Osteocyte (in vitro differentiated cells): ENCODE results near the gene GABRB3. TPM values are rescaled to one million over a fixed set of nuclear protein-coding genes. Genes with fewer than 3 reads are reported as not detected.

Experiments
- DNase-seq: peaks from one replicate; pipeline ENCODE4 v3.0.0; 2021; ENCODE audit warnings: mixed read lengths; ENCODE audit not compliant: unreplicated experiment; ENCODE audit errors: extremely low spot score
- H3K27ac Mint-ChIP-seq: one replicate; pipeline ENCODE4 v1.8.0; 2021; ENCODE audit warnings: mild to moderate bottlenecking, mixed read lengths; ENCODE audit not compliant: unreplicated experiment
- H3K27me3 Mint-ChIP-seq: one replicate; pipeline ENCODE4 v1.8.0; 2021; ENCODE audit warnings: mixed read lengths; ENCODE audit not compliant: unreplicated experiment
- H3K36me3 Mint-ChIP-seq: one replicate; pipeline ENCODE4 v1.8.0; 2021; ENCODE audit warnings: mixed read lengths; ENCODE audit not compliant: unreplicated experiment
- H3K4me1 Mint-ChIP-seq: one replicate; pipeline ENCODE4 v1.8.0; 2021; ENCODE audit warnings: mixed read lengths; ENCODE audit not compliant: unreplicated experiment
- H3K4me3 Mint-ChIP-seq: one replicate; pipeline ENCODE4 v1.8.0; 2021; ENCODE audit warnings: mild to moderate bottlenecking, moderate library complexity, mixed read lengths; ENCODE audit not compliant: unreplicated experiment
- H3K9me3 Mint-ChIP-seq: one replicate; pipeline ENCODE4 v1.8.0; 2021; ENCODE audit warnings: mixed read lengths; ENCODE audit not compliant: unreplicated experiment
- total RNA-seq: library from RNA; stranded (reverse); gene quantifications from 2 replicates; pipeline ENCODE4 v1.2.1, GENCODE V29; 2021
- TF ChIP-seq, protein P1 (sequence below): fragments of 200-600 bp; sonication (generic); IDR thresholded peaks from 2 replicates; pipeline ENCODE4 v1.5.0; 2021; ENCODE audit warnings: antibody characterized with exemption, mild to moderate bottlenecking, moderate library complexity

GABRB3 gene
- total RNA-seq, 1 donor from 2014 or later, result 7.4 TPM

GRCh38 chr15:26580943-26581342 is 191.9 kb downstream of the GABRB3 start:
- peaks cover 16% of the 10 kb centered on the region for H3K36me3 Mint-ChIP-seq
- TF ChIP-seq, protein P1, sequence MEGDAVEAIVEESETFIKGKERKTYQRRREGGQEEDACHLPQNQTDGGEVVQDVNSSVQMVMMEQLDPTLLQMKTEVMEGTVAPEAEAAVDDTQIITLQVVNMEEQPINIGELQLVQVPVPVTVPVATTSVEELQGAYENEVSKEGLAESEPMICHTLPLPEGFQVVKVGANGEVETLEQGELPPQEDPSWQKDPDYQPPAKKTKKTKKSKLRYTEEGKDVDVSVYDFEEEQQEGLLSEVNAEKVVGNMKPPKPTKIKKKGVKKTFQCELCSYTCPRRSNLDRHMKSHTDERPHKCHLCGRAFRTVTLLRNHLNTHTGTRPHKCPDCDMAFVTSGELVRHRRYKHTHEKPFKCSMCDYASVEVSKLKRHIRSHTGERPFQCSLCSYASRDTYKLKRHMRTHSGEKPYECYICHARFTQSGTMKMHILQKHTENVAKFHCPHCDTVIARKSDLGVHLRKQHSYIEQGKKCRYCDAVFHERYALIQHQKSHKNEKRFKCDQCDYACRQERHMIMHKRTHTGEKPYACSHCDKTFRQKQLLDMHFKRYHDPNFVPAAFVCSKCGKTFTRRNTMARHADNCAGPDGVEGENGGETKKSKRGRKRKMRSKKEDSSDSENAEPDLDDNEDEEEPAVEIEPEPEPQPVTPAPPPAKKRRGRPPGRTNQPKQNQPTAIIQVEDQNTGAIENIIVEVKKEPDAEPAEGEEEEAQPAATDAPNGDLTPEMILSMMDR, result no peak
- no peak overlapping the region for H3K27ac Mint-ChIP-seq
- H3K27me3 Mint-ChIP-seq, result no peaks in the 10 kb centered on the region
- no peak overlapping the region for H3K4me3 Mint-ChIP-seq
- DNase-seq, result no peak
- H3K9me3 Mint-ChIP-seq, result peaks cover 8% of the 10 kb centered on the region
- no peaks in the 10 kb centered on the region for H3K4me1 Mint-ChIP-seq

- H3K27ac Mint-ChIP-seq, result no peak overlapping the region
- TF ChIP-seq, protein P1, result no peak
- H3K27me3 Mint-ChIP-seq, result no peaks in the 10 kb centered on the region
- DNase-seq, result no peak
- H3K9me3 Mint-ChIP-seq, result peaks cover 10% of the 10 kb centered on the region
- no peaks in the 10 kb centered on the region for H3K4me1 Mint-ChIP-seq
- H3K36me3 Mint-ChIP-seq, result peaks cover 8% of the 10 kb centered on the region
- no peak overlapping the region for H3K4me3 Mint-ChIP-seq
These were observed 200.1 kb downstream of the GABRB3 start for GRCh38 chr15:26572602-26573350.

GRCh38 chr15:26571346-26571745 is 201.5 kb downstream of the GABRB3 start:
- TF ChIP-seq, protein P1, result no peak
- H3K4me3 Mint-ChIP-seq, result no peak overlapping the region
- H3K27ac Mint-ChIP-seq, result no peak overlapping the region
- H3K9me3 Mint-ChIP-seq, result peaks cover 10% of the 10 kb centered on the region
- no peaks in the 10 kb centered on the region for H3K27me3 Mint-ChIP-seq
- H3K4me1 Mint-ChIP-seq, result no peaks in the 10 kb centered on the region
- DNase-seq, result no peak
- peaks cover 11% of the 10 kb centered on the region for H3K36me3 Mint-ChIP-seq

DNA sequence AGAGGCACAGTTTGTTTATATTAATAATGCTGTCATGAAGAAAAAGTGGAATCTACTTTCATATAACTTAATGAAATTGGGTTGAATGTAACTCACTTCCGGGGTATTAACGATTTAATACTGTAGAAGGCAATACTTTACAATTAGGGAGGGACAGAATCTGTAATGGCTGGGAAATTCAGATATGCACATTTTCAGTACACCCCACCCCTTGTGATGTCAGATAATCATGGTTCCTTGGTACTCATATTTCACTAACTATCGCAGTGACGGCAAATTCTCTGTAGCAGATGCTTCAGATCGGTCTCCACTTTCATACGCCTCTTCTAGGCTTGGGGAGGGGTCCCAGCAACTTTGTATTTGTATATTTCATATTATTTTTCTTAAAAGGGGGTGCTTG is 207.3 kb downstream of the GABRB3 start:
- H3K4me3 Mint-ChIP-seq, result no peak overlapping the region
- TF ChIP-seq, protein P1, result no peak
- no peak overlapping the region for H3K27ac Mint-ChIP-seq
- no peaks in the 10 kb centered on the region for H3K27me3 Mint-ChIP-seq
- peaks cover 4% of the 10 kb centered on the region for H3K36me3 Mint-ChIP-seq
- H3K4me1 Mint-ChIP-seq, result no peaks in the 10 kb centered on the region
- no peak for DNase-seq
- peaks cover 3% of the 10 kb centered on the region for H3K9me3 Mint-ChIP-seq

- Mint-ChIP-seq H3K27ac (no peak overlapping the region), H3K36me3 (peaks cover 9% of the 10 kb centered on the region), H3K4me1 (no peaks in the 10 kb centered on the region), H3K4me3 (no peak overlapping the region), H3K27me3 (no peaks in the 10 kb centered on the region), H3K9me3 (no peaks in the 10 kb centered on the region)
- TF ChIP-seq, protein P1, result no peak
- no peak for DNase-seq
These were observed 208.5 kb downstream of the GABRB3 start for GRCh38 chr15:26564361-26564760.
